NCI-H69 (cell line): ENCODE measurements around the gene AUTS2.

Experiments used
- DNase-seq: peaks from one replicate; lab custom pipeline; 2025; lab: John Stamatoyannopoulos, UW

Gene AUTS2

DNA sequence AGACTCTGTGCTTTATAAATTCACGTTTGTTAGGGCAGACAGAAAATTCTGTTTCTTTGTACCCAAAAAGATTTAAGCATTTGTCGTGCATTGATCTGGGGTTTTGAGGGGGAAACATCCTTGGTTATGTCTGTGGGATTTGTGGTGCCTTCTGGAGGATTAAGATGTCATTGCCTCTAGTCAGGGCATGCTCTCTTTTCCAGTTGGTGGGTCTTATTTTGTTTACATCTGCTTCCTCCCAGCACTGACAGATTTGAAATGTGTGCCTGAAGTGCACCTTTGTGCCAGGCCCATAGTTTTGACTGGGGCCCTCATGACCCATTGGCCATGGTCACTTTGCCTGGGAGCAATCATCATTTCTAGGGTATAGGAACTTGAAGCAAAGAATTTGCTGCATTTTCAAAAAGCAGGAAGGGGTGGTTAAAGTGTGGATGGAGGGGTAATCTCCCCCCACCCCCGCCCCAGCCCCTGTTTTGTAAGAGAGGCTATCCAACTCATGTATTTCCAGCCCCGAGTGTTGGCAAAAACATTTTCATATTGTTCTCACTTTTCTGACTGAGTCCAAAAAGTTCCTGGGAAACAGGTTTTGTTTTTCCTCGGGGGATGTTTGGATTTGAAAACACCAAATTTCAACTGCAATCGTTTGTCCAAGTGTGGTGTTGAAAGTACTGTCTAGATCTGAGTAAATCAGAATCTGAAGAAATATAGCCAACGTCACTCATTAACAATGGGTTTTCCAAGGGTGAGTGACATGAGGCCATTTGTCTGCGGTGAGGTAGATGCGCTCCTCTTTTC is 1145.5 kb downstream of the AUTS2 start:
- DNase-seq, result no peak

DNA sequence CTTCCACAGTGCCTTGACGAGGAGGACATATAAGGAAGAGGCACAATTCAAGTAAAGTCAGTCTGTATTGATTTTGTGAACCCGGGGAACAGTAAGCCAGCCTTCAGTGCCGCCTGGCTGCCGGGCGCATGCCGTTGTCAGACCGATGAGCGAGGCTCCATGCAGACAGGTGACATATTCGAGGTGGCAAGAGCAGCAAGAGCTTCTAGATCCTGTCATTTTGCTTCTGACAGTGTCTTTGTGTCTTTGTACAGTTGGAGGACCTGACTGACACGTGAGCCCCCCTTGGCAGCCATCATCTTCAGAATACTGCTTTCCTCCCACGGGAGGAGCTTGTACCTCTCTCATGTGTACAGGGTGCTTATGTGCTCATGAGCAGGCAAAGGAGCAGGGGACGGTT is 1146.2 kb downstream of the AUTS2 start:
- peak; percentile 44 for DNase-seq

DNA sequence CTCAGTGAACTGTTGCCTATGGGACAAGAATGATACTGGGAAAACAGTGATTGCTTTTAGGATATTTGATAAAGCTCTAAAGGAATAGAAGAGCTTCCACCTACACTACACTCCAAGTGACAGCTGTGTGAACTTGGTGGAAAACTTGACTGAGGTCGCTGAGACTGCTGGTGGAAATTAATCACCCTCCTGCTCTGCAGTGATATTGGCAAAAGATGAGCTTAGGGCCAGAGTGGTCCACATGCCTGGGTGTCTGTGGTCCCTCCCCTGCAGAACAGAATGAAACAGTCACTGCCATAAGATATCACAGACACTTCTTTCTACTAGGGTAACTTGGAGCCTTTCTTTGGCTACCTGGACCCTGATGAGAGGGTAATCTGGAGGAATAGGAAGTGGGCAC is 1151.6 kb downstream of the AUTS2 start:
- DNase-seq, result no peak

DNA sequence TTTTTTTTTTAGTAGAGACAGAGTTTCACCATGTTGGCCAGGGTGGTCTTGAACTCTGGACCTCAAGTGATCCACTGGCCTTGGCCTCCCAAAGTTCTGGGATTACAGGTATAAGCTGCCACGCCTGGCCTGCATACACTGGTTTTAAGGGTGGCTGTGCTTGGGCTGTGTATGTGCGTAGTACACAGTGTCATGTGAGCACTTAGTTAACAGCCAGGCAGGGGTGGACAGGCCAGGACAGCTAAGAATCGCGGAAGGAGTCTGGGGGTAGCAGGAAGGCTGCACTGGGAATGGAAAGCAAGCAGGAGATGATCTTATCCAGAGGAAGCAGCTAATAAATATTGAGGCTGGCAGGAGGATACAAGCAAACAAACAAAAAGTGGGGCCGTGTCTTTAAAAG is 1153.6 kb downstream of the AUTS2 start:
- DNase-seq, result no peak

DNA sequence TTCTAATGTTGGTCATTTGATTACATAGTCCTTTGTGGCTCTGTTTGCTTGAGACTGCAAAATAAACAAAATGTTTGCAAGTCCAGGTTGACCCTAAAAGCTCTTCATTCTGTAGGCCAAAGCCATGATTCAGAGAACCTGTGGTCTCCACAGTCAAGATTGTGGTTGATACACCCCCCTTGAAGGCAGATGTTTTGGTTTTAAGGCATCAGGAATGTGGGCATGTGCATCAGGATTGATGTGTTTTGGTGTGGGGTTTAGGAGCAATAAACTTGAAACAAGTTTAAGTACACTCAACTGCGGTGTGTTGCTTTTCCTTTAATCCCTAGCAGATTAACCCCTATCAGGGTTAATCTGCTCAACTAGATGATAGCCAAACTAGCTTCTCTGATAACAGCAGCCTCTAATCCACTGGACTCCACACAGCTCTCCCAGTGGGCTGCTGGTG is 1154.5 kb downstream of the AUTS2 start:
- peak; percentile 71 for DNase-seq

DNA sequence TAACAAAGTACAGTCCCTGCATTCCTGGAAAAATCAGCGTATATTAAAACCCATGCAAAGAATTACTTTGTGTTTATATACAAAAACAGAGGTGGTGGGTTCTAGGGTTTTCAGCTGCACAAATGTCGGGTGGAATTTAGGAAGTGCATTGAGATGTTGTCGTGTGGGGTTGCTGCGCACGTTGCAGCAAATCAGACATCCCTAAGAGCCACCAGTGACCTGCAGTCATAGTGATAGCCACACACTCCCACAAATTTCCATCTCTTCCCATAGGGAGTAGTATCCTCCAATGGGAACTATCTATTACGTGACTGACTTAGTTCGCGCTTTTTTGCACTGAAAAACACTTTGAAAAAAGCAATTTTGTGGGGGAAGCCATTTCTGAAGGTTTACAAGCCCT is 1158.5 kb downstream of the AUTS2 start:
- peak; percentile 17 for DNase-seq

DNA sequence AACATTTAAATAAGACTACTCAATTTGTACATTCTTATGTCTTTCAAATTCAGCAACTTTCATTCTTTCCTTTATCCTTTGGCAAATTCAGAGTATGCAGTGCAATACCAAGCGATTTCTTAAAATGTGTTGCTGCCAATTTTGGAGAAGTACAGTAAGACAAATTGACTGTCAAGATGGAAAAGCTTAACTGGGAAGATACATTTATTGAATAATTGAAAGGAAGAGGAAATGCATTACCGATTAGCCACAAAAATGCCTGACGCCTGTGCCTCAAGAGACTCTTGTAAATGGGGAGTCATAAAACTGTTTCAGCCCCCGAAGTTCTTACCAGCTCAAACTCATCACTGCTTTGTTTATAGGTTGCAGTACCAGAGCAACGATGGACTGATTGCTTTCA is 1160.4 kb downstream of the AUTS2 start:
- no peak for DNase-seq

DNA sequence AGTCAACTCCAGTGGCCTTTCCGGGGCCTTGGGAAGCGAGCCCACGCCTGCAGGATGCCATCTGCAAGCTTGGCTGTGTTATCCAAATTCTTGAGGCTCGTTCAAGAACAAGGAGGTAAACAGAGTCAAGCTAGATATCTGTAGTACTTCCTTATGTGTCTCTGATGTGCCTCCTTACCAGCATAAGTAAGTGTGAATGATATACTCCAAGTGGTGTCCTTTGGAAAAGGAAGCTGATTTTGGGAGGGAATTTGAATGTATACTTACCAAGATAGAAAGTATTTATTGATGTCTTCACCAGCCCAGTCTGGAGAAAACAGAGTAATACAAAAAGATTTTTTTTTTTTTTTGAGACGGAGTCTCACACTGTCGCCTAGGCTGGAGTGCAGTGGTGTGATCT is 1161.4 kb downstream of the AUTS2 start:
- no peak for DNase-seq

DNA sequence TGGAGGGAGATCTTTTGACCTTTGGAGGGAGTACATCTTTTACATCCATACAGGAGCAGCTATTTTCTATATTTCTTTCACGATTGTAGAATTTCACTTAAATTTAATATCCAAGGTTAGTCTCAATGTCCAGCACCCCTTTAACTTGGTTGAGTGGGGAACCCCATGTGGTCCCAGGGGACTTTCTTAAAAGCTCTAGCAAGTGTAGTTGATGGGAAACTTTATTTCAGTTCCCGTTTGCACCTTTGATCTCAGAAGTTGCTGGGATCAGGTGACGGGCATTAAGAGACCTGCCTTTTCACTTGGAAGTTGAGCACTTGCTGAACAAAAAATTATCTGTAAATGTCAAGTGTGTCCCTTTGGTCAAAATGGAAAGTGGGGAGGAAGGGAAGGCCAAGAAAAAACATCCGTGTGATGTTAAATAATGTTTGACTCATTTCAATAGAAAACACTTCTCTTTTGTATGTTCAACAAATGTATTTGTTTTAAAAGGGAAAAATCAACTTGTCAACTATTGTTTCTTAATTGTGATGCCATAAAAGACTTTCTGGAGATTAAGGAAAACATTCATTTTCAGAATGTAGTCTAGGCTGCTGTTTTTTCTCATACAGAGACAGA is 1163.5 kb downstream of the AUTS2 start:
- DNase-seq, result no peak

DNA sequence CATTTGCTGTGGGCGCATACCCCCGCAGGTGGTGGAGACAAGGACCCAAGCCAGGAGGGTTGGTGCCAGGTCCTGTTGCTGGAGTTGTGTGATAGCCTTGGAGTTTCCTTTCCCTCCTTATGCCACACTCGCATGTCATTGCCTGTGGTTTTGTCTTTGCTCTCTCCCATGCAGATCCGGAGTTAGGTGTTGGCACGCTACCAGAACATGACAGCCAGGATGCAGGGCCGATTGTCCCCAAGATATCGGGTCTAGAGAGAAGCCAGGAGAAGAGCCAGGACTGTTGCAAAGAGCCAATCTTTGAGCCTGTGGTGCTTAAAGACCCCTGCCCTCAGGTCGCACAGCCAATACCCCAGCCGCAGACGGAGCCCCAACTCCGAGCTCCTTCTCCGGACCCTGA is 1164.4 kb downstream of the AUTS2 start:
- DNase-seq, result no peak

DNA sequence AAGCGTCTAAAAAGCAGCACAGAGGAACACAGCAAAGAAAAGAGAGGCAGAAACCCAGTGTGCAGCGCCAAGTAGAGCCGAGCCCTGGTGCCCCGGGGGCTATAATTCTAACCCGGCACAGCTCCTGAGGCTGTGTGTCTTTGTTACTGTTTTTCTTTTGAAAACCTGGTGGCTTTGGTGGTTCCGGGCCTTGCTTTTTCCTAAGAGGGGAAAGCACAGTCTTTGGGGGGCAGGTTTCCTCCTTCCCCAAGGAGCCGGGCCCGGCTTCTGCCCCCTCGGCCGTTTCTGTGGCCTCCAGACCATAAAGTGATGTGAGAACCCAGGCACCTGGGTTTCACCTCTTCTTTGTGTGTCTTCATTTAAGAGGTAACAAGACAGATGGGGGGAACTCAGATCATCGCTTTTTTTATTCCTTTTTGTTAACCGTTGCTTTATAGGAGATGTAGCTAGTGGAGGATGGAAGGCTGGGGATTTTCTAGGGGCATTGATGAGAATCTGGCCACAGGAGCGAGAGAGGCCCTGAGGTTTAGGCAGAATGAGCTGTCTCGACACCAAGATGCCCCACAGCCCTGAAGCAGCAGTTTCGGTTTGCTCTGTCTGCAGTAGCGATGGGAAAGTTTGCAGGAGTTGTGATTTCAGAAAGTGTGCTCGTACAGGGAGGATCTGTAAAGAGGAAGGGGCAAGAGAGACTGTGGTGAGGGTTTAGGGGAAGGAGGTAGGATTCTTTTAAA is 1165.9 kb downstream of the AUTS2 start:
- no peak for DNase-seq

DNA sequence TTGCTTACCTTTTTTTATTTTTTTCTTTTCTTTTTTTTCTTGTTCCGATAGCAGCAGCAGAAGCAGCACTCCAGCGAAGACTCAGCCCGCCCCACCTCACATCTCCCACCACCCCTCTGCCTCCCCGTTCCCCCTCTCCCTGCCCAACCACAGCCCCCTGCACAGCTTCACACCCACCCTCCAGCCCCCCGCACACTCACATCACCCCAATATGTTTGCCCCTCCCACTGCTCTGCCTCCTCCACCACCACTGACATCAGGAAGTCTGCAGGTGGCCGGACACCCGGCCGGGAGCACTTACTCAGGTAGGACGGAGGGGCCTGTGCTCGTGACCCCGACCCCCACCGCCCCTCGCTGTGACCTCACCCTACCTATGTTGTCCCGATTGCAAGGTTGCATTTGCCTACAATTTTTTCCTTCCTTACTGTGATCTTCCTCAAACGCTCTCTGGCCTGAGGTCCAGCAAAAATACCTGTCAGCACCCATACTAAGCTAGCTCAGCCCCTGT is 1166.5 kb downstream of the AUTS2 start:
- no peak for DNase-seq

DNA sequence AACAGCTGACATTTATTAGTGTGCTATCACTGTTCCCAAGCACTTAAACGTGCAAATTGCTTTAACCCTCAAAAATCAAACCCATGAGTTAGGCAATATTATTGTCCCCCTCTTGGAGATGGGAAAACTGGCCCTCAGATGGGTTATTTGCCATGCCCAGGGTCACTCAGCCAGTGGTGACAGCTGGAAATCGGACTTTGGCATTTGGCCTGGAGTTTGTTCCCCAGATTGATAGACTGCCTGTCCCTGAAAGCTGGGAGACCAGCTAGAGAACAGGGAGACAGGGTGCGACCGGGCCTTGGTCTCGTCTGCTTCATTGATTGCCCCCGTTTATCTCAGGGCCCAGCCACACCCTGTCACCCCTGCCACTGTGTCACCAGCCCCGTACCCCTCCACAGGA is 1167.4 kb downstream of the AUTS2 start:
- DNase-seq, result no peak

DNA sequence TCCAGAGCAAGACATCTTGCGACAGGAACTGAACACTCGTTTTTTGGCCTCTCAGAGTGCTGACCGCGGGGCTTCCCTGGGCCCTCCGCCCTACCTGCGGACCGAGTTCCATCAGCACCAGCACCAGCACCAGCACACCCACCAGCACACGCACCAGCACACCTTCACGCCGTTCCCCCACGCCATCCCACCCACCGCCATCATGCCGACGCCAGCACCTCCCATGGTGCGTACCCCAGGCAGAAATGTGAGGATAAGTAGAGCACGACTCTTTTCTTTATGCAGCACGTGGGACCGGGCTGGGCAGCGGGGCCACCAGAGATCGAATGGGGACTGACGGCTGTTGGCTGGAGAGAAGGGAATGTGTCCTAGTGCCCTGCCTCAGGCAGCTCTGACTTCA is 1167.8 kb downstream of the AUTS2 start:
- no peak for DNase-seq

DNA sequence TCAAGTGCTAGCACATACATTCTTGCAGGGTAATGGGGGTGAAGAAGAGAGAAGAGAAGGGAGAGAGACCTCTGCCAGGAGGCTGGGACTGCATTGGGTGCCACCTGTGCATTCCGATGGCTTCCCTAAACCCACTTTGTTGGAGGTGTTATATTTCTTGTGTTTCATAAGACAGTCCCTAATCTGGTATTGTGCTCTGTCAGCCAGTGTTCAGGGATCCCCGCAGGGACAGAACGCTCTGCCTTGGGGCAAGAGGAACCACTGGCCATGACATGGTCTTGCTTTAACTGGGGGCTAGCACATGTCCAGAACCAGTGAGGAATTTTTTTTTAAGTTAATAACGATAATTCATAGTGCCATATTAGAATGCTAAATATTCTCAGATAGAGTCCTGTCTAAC is 1168.4 kb downstream of the AUTS2 start:
- no peak for DNase-seq

DNA sequence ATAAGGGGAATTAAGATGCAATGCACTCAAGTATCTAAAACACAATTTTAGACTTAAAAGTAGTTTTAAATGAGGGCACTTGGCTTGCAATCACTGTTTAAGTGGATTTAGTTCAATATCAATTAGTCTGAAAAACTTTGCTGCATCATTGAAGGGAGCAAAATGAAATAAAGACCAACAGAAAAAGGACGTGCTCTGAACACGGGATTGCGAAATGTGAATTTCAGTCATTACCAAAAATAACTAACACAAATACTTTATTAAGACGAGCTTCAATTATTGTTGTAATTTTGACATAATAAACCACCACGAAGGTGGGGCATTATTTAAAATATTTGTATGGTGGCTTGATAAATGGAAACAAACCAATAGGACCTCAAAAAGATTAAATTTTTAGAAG is 1171.9 kb downstream of the AUTS2 start:
- no peak for DNase-seq

DNA sequence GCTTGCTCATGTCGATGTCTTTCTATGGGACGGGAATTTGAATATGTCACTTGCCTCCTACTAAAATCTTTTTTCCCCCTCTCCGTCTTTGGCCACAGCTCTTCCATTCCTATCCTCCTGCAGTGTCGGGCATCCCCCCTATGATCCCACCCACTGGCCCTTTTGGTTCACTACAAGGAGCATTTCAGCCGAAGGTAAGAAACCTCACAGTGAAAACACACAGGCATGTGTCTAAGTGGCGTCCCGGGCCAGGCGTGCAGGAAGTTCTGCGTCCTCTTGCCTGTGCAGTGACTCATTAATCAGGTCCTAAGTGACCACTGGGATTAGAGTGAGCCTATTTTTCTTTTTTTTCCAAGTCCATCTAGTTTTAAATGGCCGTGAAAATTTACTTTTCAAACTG is 1173.2 kb downstream of the AUTS2 start:
- no peak for DNase-seq

DNA sequence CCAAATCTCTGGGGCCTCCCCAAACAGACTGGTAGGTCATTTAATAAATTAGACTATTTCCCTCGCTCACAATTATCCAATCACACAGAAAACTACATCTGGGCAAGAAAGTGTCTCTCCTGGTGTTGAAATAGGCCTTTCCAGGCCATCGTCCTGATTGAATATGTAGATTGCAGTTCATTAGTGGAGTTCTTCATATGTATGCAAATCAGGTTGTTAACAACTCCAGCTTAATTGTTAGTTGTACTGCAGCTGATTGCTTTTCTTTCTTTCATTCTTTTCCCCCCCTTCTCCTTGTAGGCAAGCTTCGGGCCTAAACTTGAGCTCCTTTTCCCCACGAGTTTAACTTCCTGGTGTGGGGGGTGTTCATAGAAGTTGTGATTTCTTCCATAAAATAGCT is 1174.6 kb downstream of the AUTS2 start:
- DNase-seq, result no peak

DNA sequence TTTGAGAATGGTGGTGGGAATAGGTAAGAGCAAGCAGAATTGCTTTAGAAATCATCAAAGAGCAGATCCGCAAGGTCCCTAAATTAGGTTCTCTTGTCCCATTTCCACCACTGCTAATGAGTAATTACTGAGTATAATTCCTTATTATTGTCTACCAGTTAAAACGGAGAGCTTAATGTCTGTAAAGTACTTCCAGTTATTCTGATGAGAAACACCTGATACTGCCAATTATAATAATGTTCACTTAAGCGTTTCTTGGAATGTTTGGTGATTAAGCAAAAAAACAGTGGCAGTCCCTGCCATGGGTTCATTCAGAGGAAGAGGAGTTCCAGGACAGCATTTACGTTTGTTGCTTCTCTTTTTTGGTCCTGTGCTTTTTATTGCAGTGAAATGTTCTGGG is 1175.1 kb downstream of the AUTS2 start:
- DNase-seq, result no peak

DNA sequence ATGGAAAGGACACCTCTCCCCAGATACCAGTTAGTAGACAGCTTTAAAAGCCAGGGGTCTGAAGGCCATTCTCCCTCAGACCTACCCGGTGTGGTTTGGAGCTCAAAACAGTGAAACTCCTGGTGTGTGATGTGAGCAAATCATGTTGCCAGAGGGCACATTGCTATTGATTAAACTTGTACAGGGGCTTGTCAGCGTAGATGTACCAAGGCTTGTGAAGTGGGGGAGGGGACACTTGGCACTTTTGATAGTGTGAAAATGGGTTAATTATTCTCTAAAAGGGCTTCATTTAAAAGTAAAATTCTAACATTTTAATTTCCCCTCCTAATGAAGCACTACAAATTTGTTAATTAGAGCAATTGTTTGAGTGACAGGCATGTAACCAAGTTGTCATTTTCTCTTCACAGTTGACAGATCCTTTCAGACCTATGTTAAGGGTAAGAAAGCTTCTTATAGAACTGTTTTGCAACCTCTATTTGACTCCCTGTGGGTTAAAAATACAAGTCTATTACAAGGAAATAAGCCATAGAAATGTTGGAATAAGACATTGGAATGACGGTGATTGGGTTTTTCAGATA is 1176.8 kb downstream of the AUTS2 start:
- DNase-seq, result no peak

DNA sequence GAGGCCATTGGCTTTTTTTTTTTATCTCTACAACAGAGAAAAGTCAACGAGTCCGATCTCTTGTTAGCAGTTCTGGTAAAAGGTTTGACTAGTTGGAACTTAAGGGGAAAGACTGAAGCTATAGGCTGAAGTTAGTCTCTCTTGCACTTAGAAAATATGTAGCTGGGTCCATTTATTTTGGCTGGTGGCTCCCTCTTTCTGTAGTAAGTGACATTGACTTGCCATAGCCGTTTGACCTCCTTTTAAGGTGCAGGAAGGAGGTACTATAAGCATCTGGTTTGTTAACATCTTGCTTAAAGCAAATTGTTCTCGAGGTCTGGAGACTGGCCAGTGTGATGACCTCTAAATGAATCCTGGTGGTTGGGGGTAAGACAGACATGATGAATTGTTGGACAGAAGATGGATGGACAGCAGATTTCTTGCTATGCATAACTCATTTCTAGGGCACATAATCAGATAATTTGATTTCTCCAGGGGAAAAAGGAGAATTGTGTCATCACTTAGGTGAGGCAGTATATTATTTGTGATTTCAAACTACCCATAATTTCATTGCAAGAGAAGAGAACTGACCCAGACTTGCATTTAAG is 1177.4 kb downstream of the AUTS2 start:
- peak; percentile 42 for DNase-seq

DNA sequence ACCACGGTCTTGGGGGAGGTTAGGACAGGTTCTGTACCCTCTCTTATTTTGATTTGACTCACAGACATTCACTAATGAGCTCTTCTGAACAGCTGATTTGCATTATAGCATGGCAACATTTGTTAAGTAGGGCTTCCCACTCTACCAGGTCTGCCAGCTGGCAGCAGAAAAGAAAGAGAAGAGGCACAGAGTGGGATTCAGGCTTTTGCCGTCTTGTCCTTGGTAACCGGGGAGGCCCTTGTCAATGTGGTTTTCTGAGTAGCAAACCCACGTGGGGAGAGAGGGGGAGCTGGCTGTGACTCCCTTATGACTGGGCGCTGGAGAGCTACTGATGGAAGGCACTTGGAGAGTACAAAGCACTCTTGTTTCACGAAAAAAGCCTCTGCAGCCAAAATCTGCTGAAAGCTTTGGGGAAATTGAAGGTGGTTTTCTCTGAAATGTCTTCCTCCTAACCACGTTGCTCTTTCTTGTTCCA is 1178.4 kb downstream of the AUTS2 start:
- DNase-seq, result no peak
